Uterus (tissue), 2 donors: ENCODE measurements around the gene CC2D2A.

Experiments used
- POLR2A ChIP-seq, 2 donors: fragments of 450-650 bp; IDR thresholded peaks; one replicate each; pipeline ENCODE4 v1.6.1; 2016; ENCODE audit warnings: antibody characterized with exemption in 2 of 2, mild to moderate bottlenecking in 1 of 2, moderate library complexity in 1 of 2
- TF ChIP-seq, protein P1 (sequence below), 4 experiments: fragments of 200-600 bp in 2 of 4; fragments of 450-650 bp in 2 of 4; sonication (generic) in 2 of 4; IDR thresholded peaks; one replicate each; pipeline ENCODE4 v1.5.1; 2016 to 2019; ENCODE audit warnings: antibody characterized with exemption in 4 of 4, mild to moderate bottlenecking in 2 of 4, moderate library complexity in 1 of 4

DNA sequence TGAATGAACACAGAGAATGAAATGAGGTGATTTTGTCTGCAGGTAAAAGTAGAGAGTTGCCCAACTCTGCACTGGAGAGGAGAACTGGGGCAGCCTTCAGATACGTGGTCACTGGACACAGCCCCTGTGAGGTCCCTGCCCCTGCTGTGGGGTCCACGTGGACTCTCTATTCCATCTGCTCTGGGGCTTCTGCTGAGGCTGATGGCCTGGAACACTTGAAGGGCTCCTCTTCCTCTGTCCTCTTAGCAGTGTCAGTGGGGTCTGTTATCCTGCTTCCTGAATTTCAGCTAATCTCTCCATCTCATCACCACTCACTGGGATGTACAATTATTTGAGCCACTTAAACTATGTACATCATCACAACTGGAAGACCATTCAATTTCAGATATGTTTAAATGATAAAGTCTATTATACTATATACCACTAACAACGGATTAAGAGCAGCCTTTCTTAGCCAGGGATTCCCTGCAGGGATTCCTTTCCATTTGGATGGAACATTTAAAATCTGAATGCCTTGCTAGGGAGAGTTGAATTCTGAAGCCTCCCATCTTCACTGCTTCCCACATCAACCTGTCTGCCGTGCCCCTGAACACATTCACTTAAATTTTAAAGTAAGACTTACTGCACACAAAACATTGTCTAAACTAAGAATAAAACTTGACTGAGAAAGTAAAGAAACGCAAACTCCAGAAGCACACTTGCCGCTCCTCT is 74.0 kb downstream of the CC2D2A start:
- no peak for TF ChIP-seq POLR2A (IDR thresholded peaks at IDR 0.05)
- TF ChIP-seq, protein P1, sequence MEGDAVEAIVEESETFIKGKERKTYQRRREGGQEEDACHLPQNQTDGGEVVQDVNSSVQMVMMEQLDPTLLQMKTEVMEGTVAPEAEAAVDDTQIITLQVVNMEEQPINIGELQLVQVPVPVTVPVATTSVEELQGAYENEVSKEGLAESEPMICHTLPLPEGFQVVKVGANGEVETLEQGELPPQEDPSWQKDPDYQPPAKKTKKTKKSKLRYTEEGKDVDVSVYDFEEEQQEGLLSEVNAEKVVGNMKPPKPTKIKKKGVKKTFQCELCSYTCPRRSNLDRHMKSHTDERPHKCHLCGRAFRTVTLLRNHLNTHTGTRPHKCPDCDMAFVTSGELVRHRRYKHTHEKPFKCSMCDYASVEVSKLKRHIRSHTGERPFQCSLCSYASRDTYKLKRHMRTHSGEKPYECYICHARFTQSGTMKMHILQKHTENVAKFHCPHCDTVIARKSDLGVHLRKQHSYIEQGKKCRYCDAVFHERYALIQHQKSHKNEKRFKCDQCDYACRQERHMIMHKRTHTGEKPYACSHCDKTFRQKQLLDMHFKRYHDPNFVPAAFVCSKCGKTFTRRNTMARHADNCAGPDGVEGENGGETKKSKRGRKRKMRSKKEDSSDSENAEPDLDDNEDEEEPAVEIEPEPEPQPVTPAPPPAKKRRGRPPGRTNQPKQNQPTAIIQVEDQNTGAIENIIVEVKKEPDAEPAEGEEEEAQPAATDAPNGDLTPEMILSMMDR (IDR thresholded peaks at IDR 0.05) = no peak
